ENCODE measurements around the gene PLA2G12A.

- TF ChIP-seq SUZ12 (IDR thresholded peaks at IDR 0.05) = no peak
- no peak for TF ChIP-seq BHLHE40 (IDR thresholded peaks at IDR 0.05; ENCODE audit: borderline replicate concordance)
- TF ChIP-seq ELF4 (IDR thresholded peaks at IDR 0.05) = no peak
- no peak for TF ChIP-seq PKNOX1 (IDR thresholded peaks at IDR 0.05)
- no peak for TF ChIP-seq HDGF (IDR thresholded peaks at IDR 0.05; ENCODE audit: borderline replicate concordance)
- TF ChIP-seq ARNT (IDR thresholded peaks at IDR 0.05) = no peak
- no peak for TF ChIP-seq FOXK2 (IDR thresholded peaks at IDR 0.05)
- no peak for TF ChIP-seq NFRKB (IDR thresholded peaks at IDR 0.05)
Measured at GRCh38 chr4:109723110-109723509, 6.8 kb downstream of the PLA2G12A start.
